NCI-H2227 (cell line): Measurements from ENCODE around the gene CNOT11.
"Not testable (repeated sequence)": the region's sequence is repeated elsewhere in the genome, so short reads cannot be mapped to it uniquely, and the experiment has no call there.

Experiments
- DNase-seq: peaks from one replicate; lab custom pipeline; 2025; ENCODE audit not compliant: unreplicated experiment; lab: John Stamatoyannopoulos, UW

The CNOT11 gene

GRCh38 chr2:101244899-101245298 lies 7.8 kb upstream of the CNOT11 start:
- not testable (repeated sequence) for DNase-seq

DNA sequence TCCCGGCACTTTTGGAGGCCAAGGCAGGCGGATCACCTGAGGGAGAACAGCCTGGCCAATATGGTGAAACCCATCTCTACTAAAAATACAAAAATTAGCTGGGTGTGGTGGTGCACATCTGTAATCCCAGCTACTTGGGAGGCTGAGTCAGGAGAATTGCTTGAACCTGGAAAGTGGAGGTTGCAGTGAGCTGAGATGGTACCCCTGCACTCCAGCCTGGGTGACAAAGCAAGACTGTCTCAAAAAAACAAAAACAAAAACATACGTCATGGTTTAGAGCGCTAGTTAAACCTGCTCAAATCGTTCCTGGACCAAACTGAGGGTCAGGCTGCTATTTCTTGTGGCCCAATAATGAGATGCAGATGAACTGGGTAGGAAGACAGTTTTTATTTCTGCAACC lies 7.2 kb upstream of the CNOT11 start:
- not testable (repeated sequence) for DNase-seq

DNA sequence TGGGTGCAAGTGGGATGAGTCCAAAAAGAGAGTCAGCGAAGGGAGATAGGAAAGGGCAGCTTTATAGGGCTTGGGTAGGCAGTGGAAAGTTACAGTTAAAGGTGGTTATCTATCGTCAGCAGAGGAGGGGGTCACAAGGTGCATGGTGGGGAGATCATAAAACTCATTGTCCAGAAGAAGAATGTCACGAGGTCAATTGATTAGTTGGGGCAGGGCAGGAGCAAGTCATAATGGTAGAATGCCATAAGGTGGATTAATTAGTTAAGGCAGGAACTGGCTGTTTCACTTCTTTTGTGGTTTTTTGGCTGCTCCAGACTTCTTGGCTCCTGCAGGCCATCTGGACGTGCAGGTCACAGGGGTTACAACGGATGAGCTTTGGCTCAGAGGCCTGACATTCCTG lies 3.9 kb upstream of the CNOT11 start:
- not testable (repeated sequence) for DNase-seq

DNA sequence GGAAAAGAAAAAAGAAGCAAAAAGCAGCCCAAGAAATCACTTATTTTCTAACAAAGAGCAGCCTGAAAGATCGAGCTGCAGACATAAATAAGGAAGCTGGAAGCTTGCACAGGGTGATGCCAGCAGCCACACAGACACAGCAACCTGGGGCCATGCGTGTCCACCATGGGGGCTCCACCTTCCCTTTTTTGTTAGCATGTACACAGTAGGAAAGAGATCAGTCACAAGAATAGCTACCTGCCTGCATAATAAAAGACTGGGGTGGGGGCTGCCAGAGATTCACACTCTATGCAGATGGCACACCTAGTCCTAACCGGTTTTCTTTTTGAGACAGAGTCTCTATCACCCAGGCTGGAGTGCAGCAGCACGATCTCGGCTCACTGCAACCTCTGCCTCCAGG lies 2.9 kb upstream of the CNOT11 start:
- no peak for DNase-seq

DNA sequence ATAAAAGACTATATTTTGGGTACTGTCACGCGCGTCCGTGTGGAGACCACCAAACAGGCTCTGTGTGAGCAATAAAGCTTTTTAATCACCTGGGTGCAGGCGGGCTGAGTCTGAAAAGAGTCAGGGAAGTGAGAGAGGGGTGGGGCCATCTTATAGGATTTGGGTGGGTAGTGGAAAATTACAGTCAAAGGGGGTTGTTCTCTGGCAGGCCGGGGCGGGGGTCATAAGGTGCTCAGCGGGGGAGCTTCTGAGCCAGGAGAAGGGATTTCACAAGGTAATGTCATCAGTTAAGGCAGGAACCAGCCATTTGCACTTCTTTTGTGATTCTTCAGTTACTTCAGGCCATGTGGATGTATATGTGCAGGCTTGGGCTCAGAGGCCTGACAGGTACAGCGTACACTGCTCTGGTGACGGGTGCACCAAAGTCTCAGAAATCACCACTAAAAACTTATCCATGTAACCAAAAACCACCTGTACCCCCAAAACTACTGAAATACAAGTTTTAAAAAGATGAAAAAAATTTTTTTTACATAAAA lies 1.4 kb upstream of the CNOT11 start:
- not testable (repeated sequence) for DNase-seq

- DNase-seq = peak; percentile 40
These were observed 760 bp upstream of the CNOT11 start for GRCh38 chr2:101251844-101252407.

DNA sequence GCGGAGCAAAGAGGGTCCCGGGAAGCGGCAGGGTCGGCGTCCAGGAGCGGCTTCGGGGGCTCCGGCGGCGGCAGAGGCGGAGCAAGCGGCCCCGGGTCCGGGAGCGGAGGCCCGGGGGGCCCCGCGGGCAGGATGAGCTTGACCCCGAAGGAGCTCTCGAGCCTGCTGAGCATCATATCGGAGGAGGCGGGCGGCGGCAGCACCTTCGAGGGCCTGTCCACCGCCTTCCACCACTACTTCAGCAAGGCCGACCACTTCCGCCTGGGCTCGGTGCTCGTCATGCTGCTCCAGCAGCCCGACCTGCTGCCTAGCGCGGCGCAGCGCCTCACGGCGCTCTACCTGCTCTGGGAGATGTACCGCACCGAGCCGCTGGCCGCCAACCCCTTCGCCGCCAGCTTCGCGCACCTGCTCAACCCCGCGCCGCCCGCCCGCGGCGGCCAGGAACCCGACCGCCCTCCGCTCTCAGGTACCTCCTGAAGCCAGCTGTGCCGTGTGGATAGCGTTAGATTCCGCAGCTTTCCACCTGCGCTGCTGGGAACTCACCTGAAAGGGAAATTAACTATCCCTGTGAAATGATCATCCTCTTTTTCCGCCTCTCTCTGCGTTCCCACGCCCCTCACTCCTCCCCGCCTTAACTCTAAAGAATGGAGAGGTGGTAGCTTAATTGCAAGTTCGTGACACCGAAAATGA lies 472 bp downstream of the CNOT11 start:
- peak; percentile 72 for DNase-seq

DNA sequence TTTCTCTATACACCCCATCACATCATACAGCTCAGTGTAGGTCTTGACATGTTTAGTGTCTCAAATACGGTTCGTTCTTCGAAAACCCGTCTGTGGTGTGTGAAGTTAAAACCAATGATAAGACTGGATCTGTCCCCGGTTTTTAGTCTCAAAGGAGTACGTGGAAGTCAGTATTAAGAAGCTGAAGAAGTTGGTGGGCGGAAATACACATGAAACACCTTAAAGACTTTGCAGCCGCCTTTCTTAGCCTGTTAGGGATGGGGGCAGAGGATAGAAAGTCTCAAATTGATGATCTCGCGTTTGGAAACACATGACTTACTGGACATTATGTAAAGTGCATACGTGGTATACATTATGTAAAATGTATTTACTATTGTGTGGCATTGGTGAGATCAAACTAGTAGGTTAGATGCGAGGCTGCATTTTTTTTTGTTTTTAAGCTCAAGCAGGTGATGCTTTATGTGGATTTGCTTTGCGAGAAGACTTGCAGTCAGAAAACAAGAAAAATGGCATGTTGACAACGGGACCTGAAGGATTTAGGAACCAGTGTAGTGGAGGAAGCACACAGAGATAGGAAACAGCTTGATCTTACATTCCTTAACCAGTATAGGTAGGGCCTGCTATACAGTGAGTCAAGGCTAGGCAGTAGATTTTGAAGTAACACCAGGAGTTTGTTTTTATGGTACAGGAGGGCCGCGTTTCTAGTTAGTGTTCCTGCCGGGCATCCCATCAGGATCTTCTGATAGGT lies 1.2 kb downstream of the CNOT11 start:
- DNase-seq = no peak

- DNase-seq = no peak
These were observed 2.8 kb downstream of the CNOT11 start for GRCh38 chr2:101255501-101255900.

- DNase-seq = no peak
These were observed 3.6 kb downstream of the CNOT11 start for GRCh38 chr2:101256316-101256715.

GRCh38 chr2:101258804-101259203 lies 6.1 kb downstream of the CNOT11 start:
- DNase-seq = no peak

- DNase-seq = no peak
These were observed 9.5 kb downstream of the CNOT11 start for GRCh38 chr2:101262142-101262541.

GRCh38 chr2:101263377-101263800 lies 10.7 kb downstream of the CNOT11 start:
- no peak for DNase-seq

- DNase-seq = no peak
These were observed 11.8 kb downstream of the CNOT11 start for GRCh38 chr2:101264360-101264939.

GRCh38 chr2:101265893-101266499 lies 13.3 kb downstream of the CNOT11 start:
- no peak for DNase-seq

DNA sequence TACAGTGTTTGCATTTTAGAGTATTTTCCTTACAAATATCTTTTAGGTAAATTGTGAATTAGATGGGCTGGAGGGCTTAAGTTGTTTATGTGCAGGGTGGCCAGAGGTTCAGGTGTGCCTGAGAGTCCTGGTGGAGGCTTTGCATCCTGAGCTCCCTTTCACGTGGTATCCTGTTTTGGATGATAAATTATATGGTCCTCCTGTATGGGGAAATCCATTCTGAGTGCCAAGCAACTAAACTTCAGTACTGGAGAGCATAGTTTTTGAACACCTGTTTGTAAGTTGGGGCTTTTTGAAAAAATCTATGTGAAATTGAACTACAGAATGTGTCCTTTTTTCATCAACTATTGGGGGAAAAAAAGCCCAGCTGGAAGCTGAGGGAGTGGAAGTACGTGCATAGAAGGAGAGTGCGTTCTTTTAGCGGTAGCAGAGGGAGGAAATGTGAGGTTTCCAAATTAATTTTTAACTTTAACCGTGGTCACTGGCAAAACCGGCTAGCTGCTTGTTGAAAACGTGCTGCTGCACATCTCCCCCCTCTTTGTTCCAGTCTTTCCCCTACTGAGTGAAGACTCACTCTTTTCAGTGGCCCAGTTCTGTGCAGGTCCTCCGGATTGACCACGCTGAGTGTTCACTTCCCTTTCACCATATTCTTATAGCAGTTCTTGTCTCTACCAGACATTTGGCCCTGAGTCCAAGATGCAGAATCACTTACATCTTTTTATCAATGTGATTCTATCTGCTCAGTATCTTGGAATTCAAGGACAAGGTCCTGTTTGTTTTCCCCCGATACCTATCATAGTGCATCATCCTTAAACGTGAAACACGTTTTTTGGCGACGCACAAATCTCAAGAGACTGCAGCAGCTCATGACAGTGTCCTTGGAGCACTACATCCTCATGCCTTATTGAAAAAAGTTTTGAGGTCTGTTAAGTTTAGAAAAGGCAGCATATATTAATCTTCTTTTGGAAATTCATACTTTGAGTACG lies 15.3 kb downstream of the CNOT11 start:
- DNase-seq = no peak

GRCh38 chr2:101270700-101271259 lies 18.1 kb downstream of the CNOT11 start:
- no peak for DNase-seq

DNA sequence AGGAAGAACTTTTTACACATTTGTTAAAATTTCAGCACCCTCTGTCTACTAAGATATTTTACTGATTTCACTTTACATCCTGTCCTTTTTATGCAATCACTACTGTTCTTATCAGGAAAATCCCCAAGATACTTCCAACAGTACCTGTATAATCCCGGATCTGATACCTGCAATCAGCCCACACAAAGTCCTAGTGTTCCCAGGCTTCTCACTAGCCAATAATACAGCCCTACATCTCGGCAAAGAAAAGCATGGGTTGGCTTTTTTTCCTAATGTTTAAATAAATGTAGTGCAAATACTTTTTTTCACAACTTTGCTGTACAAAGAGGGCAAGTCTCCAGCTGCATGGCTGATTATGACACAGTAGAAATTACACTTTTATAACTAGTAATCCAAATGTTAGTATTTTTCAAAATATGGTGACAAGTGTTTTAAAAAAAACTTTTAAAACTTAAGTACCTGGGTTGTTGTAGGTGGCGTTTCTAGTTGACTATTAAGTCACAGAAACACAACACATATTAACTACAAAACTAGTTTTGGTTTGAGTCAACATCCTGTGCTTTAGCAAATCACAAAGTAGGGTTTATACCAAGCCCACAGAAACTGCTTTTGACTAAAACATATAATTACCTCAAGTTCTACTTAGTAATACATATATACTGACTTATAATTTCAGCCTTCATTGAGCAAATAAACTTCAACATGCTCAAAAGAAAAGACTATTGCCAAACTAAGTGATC lies 19.5 kb downstream of the CNOT11 start:
- no peak for DNase-seq

GRCh38 chr2:101273056-101273455 lies 20.4 kb downstream of the CNOT11 start:
- DNase-seq = no peak
